WTC11 (cell line): ENCODE measurements around the gene CUTC. TPM values are rescaled to one million over a fixed set of nuclear protein-coding genes. Genes with fewer than 3 reads are reported as not detected.

Source experiments
- ATAC-seq: fragments of 200-7000 bp; cut with Tn5 transposase; 2 replicates; pipeline ENCODE4 v1.10.0; 2021; ENCODE audit warnings: mild to moderate bottlenecking, moderate library complexity
- CTCF ChIA-PET: fragments of 300-600 bp; sonication (Branson Sonifier 250); formaldehyde crosslinking; loops from one replicate; lab custom pipeline; 2021; ENCODE audit warnings: antibody characterized with exemption; lab: Charles Lee
- POLR2A ChIA-PET: fragments of 350-600 bp; sonication (Branson Sonifier 250); formaldehyde crosslinking; loops from one replicate; lab custom pipeline; 2021; ENCODE audit warnings: antibody characterized with exemption; lab: Charles Lee
- DNase-seq: peaks from one replicate; pipeline ENCODE4 v3.0.0; 2021; ENCODE audit warnings: low spot score
- H3K27ac Mint-ChIP-seq: 2 replicates; pipeline ENCODE4 v1.8.0; 2021; ENCODE audit warnings: mixed read lengths
- H3K27me3 Mint-ChIP-seq: 2 replicates; pipeline ENCODE4 v1.8.0; 2021; ENCODE audit warnings: low read depth, mild to moderate bottlenecking, moderate library complexity, mixed read lengths
- H3K36me3 Mint-ChIP-seq: 2 replicates; pipeline ENCODE4 v1.8.0; 2021; ENCODE audit warnings: mixed read lengths
- H3K4me1 Mint-ChIP-seq: 2 replicates; pipeline ENCODE4 v1.8.0; 2022; ENCODE audit warnings: mixed read lengths
- H3K4me3 Mint-ChIP-seq: 2 replicates; pipeline ENCODE4 v1.8.0; 2021; ENCODE audit warnings: mild to moderate bottlenecking, moderate library complexity, mixed read lengths
- H3K9me3 Mint-ChIP-seq: 2 replicates; pipeline ENCODE4 v1.8.0; 2021; ENCODE audit warnings: mixed read lengths
- CBFB ChIP-seq: sonication (generic); formaldehyde crosslinking; IDR thresholded peaks from 2 replicates; pipeline ENCODE4 v1.8.1; 2022; ENCODE audit warnings: mild to moderate bottlenecking, low read depth, missing genetic modification reagents
- CDX4 ChIP-seq: fragments of 250-450 bp; sonication (Bioruptor Pico); IDR thresholded peaks from 2 replicates; pipeline ENCODE4 v1.9.0; 2021; ENCODE audit warnings: moderate library complexity, mild to moderate bottlenecking, inconsistent platforms, borderline replicate concordance
- CREB1 ChIP-seq: sonication (generic); formaldehyde crosslinking; IDR thresholded peaks from 2 replicates; pipeline ENCODE4 v1.8.0; 2023; ENCODE audit warnings: mild to moderate bottlenecking, missing genetic modification reagents
- CREM ChIP-seq: sonication (generic); formaldehyde crosslinking; IDR thresholded peaks from 2 replicates; pipeline ENCODE4 v1.8.1; 2022; ENCODE audit warnings: mild to moderate bottlenecking, missing genetic modification reagents, moderate library complexity
- CTCF ChIP-seq: fragments of 200-600 bp; IDR thresholded peaks from 2 replicates; pipeline ENCODE4 v1.8.0; 2022; ENCODE audit warnings: antibody characterized with exemption
- ELF4 ChIP-seq: sonication (generic); formaldehyde crosslinking; IDR thresholded peaks from 2 replicates; pipeline ENCODE4 v1.8.1; 2022; ENCODE audit warnings: low read depth, mild to moderate bottlenecking, moderate library complexity, missing genetic modification reagents
- ETV6 ChIP-seq: sonication (generic); formaldehyde crosslinking; IDR thresholded peaks from 2 replicates; pipeline ENCODE4 v1.8.1; 2022; ENCODE audit warnings: mild to moderate bottlenecking, missing genetic modification reagents
- FOXK1 ChIP-seq: sonication (generic); formaldehyde crosslinking; IDR thresholded peaks from 2 replicates; pipeline ENCODE4 v1.8.0; 2022; ENCODE audit warnings: mild to moderate bottlenecking, moderate library complexity, missing genetic modification reagents
- GABPB1 ChIP-seq: sonication (generic); formaldehyde crosslinking; IDR thresholded peaks from 2 replicates; pipeline ENCODE4 v1.8.1; 2023; ENCODE audit warnings: mild to moderate bottlenecking, missing genetic modification reagents
- IRF2 ChIP-seq: sonication (generic); formaldehyde crosslinking; IDR thresholded peaks from 2 replicates; pipeline ENCODE4 v1.8.0; 2022; ENCODE audit warnings: low read depth, missing genetic modification reagents, borderline replicate concordance
- NR1H2 ChIP-seq: sonication (generic); formaldehyde crosslinking; IDR thresholded peaks from 2 replicates; pipeline ENCODE4 v1.9.0; 2021; ENCODE audit warnings: mild to moderate bottlenecking, moderate library complexity, missing genetic modification reagents
- NR3C1 ChIP-seq: sonication (generic); formaldehyde crosslinking; conservative IDR thresholded peaks from 2 replicates; pipeline ENCODE4 v1.8.1; 2023; ENCODE audit warnings: low read depth, mild to moderate bottlenecking, missing genetic modification reagents
- SOX15 ChIP-seq: fragments of 250-450 bp; sonication (Bioruptor Pico); IDR thresholded peaks from 2 replicates; pipeline ENCODE4 v1.9.0; 2021; ENCODE audit warnings: mild to moderate bottlenecking
- STAT6 ChIP-seq: sonication (generic); formaldehyde crosslinking; conservative IDR thresholded peaks from 2 replicates; pipeline ENCODE4 v1.8.1; 2023; ENCODE audit warnings: mild to moderate bottlenecking, low read depth, missing genetic modification reagents, moderate library complexity
- TEAD1 ChIP-seq: sonication (generic); formaldehyde crosslinking; IDR thresholded peaks from 2 replicates; pipeline ENCODE4 v1.8.0; 2022; ENCODE audit warnings: mild to moderate bottlenecking, missing genetic modification reagents
- USF2 ChIP-seq: sonication (generic); formaldehyde crosslinking; IDR thresholded peaks from 2 replicates; pipeline ENCODE4 v1.8.1; 2023; ENCODE audit warnings: mild to moderate bottlenecking, missing genetic modification reagents, moderate library complexity
- ZBTB43 ChIP-seq: sonication (generic); formaldehyde crosslinking; IDR thresholded peaks from 2 replicates; pipeline ENCODE4 v1.8.1; 2023; ENCODE audit warnings: mild to moderate bottlenecking, missing genetic modification reagents
- ZMAT4 ChIP-seq: fragments of 250-450 bp; sonication (Bioruptor Pico); IDR thresholded peaks from 2 replicates; pipeline ENCODE4 v1.9.0; 2021; ENCODE audit warnings: mild to moderate bottlenecking
- ZNF121 ChIP-seq: sonication (generic); formaldehyde crosslinking; IDR thresholded peaks from 2 replicates; pipeline ENCODE4 v1.8.0; 2023; ENCODE audit warnings: missing genetic modification reagents
- ZNF138 ChIP-seq: sonication (generic); formaldehyde crosslinking; conservative IDR thresholded peaks from 2 replicates; pipeline ENCODE4 v1.8.1; 2022; ENCODE audit warnings: mild to moderate bottlenecking, moderate library complexity, missing genetic modification reagents
- ZNF219 ChIP-seq: sonication (generic); formaldehyde crosslinking; IDR thresholded peaks from 2 replicates; pipeline ENCODE4 v1.8.0; 2023; ENCODE audit warnings: missing genetic modification reagents, mild to moderate bottlenecking, borderline replicate concordance
- ZNF396 ChIP-seq: fragments of 250-450 bp; sonication (Bioruptor Pico); IDR thresholded peaks from 2 replicates; pipeline ENCODE4 v1.8.0; 2021; ENCODE audit warnings: mild to moderate bottlenecking, moderate library complexity, borderline replicate concordance
- ZNF671 ChIP-seq: fragments of 250-450 bp; sonication (Bioruptor Pico); IDR thresholded peaks from 2 replicates; pipeline ENCODE4 v1.8.0; 2021; ENCODE audit warnings: mild to moderate bottlenecking
- total RNA-seq: library from RNA; stranded (reverse); gene quantifications from 3 replicates; pipeline ENCODE4 v1.2.3, GENCODE V29; 2021

CUTC gene
- total RNA-seq, 1 experiment from 2014 or later, result 28.6 TPM

- TF ChIP-seq STAT6 (CRISPR knock-in tag) (no peak), ZNF671 (CRISPR knock-in tag) (no peak), ZNF219 (CRISPR knock-in tag) (no peak), CBFB (CRISPR knock-in tag) (no peak)
These were observed 20.8 kb upstream of the CUTC start (continued) for GRCh38 chr10:99711129-99711719.

GRCh38 chr10:99714446-99714845 lies 17.6 kb upstream of the CUTC start:
- CTCF ChIA-PET, result interaction anchor here (0.7 kb wide), 1 partner anchor 87 kb away, joined by 4 read pairs; no protein-coding TSS in a partner anchor
- no peaks in the 10 kb centered on the region for H3K9me3 Mint-ChIP-seq

More at GRCh38 chr10:99714446-99714845, 17.6 kb upstream of the CUTC start:
- H3K4me1 Mint-ChIP-seq, result no peaks in the 10 kb centered on the region
- peaks cover 40% of the 10 kb centered on the region for H3K36me3 Mint-ChIP-seq
- DNase-seq (no peak), ATAC-seq (no peak)
- H3K27me3 Mint-ChIP-seq, result no peaks in the 10 kb centered on the region
- POLR2A ChIA-PET, result no interaction called here
- H3K4me3 Mint-ChIP-seq, result no peak overlapping the region
- TF ChIP-seq ZNF121 (CRISPR knock-in tag) (no peak), USF2 (no peak), TEAD1 (CRISPR knock-in tag) (no peak), NR3C1 (no peak), ZMAT4 (CRISPR knock-in tag) (no peak), NR1H2 (CRISPR knock-in tag) (no peak), CREB1 (CRISPR knock-in tag) (no peak), CREM (no peak), ELF4 (CRISPR knock-in tag) (no peak), CDX4 (CRISPR knock-in tag) (no peak), GABPB1 (CRISPR knock-in tag) (no peak), CTCF (no peak), SOX15 (no peak), ZNF138 (CRISPR knock-in tag) (no peak), ETV6 (CRISPR knock-in tag) (no peak), ZNF396 (CRISPR knock-in tag) (no peak), IRF2 (no peak), ZBTB43 (no peak), FOXK1 (no peak)
- no peak overlapping the region for H3K27ac Mint-ChIP-seq
